Mesenchymal stem cell (in vitro differentiated cells and primary cell): ENCODE results near the gene STOML1.

ENCODE experiments used
- DNase-seq: peaks from one replicate; pipeline ENCODE4 v3.0.0-alpha.2; 2013
- H2AFZ ChIP-seq: one replicate; pipeline ENCODE4 v1.6.1; 2013; ENCODE audit warnings: low read depth, mild to moderate bottlenecking, control low read depth, inconsistent platforms, low read length, moderate library complexity
- H2AK5ac ChIP-seq: 2 replicates; pipeline ENCODE4 v1.6.1; 2013; ENCODE audit warnings: low read length, moderate library complexity, mild to moderate bottlenecking, inconsistent platforms; ENCODE audit not compliant: severe bottlenecking
- H2BK120ac ChIP-seq: one replicate; pipeline ENCODE4 v1.6.1; 2013; ENCODE audit warnings: low read depth, mild to moderate bottlenecking, inconsistent platforms, low read length, moderate library complexity
- H2BK12ac ChIP-seq, 2 experiments: one replicate each; pipeline ENCODE4 v1.6.1; 2013; ENCODE audit warnings: inconsistent platforms in 2 of 2, low read length in 2 of 2, mild to moderate bottlenecking in 2 of 2, moderate library complexity in 2 of 2, control low read depth in 1 of 2
- H2BK15ac ChIP-seq: one replicate; pipeline ENCODE4 v1.6.1; 2013; ENCODE audit warnings: mild to moderate bottlenecking, low read depth, inconsistent platforms; ENCODE audit not compliant: poor library complexity, severe bottlenecking
- H2BK5ac ChIP-seq: 2 replicates; pipeline ENCODE4 v1.6.1; 2013; ENCODE audit warnings: low read depth, mild to moderate bottlenecking, low read length, control low read depth, inconsistent platforms; ENCODE audit not compliant: poor library complexity, severe bottlenecking
- H3K14ac ChIP-seq, 2 experiments: one replicate each; pipeline ENCODE4 v1.6.1; 2013; ENCODE audit warnings: inconsistent platforms in 2 of 2, low read length in 2 of 2, control low read depth in 1 of 2, mild to moderate bottlenecking in 1 of 2, moderate library complexity in 1 of 2
- H3K18ac ChIP-seq, 2 experiments: one replicate each; pipeline ENCODE4 v1.6.1; 2013; ENCODE audit warnings: inconsistent platforms in 2 of 2, low read length in 2 of 2, control low read depth in 1 of 2, low read depth in 1 of 2, mild to moderate bottlenecking in 1 of 2
- H3K23ac ChIP-seq, 2 experiments: one replicate each; pipeline ENCODE4 v1.6.1; 2013; ENCODE audit warnings: inconsistent platforms in 2 of 2, low read length in 2 of 2, mild to moderate bottlenecking in 2 of 2, moderate library complexity in 2 of 2, control low read depth in 1 of 2
- H3K27ac ChIP-seq: 2 replicates; pipeline ENCODE4 v1.5.1; 2013; ENCODE audit warnings: mild to moderate bottlenecking, moderate library complexity, low read length, control low read depth, inconsistent platforms; ENCODE audit not compliant: poor library complexity, severe bottlenecking
- H3K27me3 ChIP-seq, 2 experiments: 2 replicates each; pipeline versions ENCODE4 v1.6.1 to v1.7.0; 2013; ENCODE audit warnings: low read length in 2 of 2, mild to moderate bottlenecking in 2 of 2, moderate library complexity in 2 of 2, control low read depth in 1 of 2, inconsistent platforms in 1 of 2; ENCODE audit not compliant: control insufficient read depth in 1 of 2, insufficient read depth in 1 of 2
- H3K36me3 ChIP-seq, 2 experiments: 2 replicates each; pipeline versions ENCODE4 v1.6.1 to v1.7.0; 2013; ENCODE audit warnings: low read length in 2 of 2, control low read depth in 1 of 2, inconsistent platforms in 1 of 2, low read depth in 1 of 2, mild to moderate bottlenecking in 1 of 2; ENCODE audit not compliant: insufficient read depth in 2 of 2, control insufficient read depth in 1 of 2
- H3K4ac ChIP-seq, 2 experiments: one replicate each; pipeline ENCODE4 v1.6.1; 2013; ENCODE audit warnings: inconsistent platforms in 2 of 2, low read length in 2 of 2, mild to moderate bottlenecking in 2 of 2, moderate library complexity in 2 of 2, control low read depth in 1 of 2, low read depth in 1 of 2
- H3K4me1 ChIP-seq: 2 replicates; pipeline ENCODE4 v1.6.1; 2013; ENCODE audit warnings: low read depth, low read length, control low read depth; ENCODE audit not compliant: control insufficient read depth, insufficient read depth
- H3K4me2 ChIP-seq: 2 replicates; pipeline ENCODE4 v1.6.1; 2013; ENCODE audit warnings: low read length, mild to moderate bottlenecking, inconsistent platforms; ENCODE audit not compliant: poor library complexity, severe bottlenecking
- H3K4me3 ChIP-seq, 2 experiments: 2 replicates each; pipeline versions ENCODE4 v1.5.1 to v1.7.0; 2013; ENCODE audit warnings: low read length in 2 of 2, mild to moderate bottlenecking in 2 of 2, control low read depth in 1 of 2, low read depth in 1 of 2; ENCODE audit not compliant: insufficient read depth in 1 of 2
- H3K79me1 ChIP-seq: replicated peaks from 2 replicates; pipeline ENCODE4 v1.6.1; 2013; ENCODE audit warnings: mild to moderate bottlenecking, control low read depth, low read length, inconsistent platforms; ENCODE audit not compliant: poor library complexity, severe bottlenecking
- H3K9ac ChIP-seq: 2 replicates; pipeline ENCODE4 v1.7.0; 2013; ENCODE audit warnings: mild to moderate bottlenecking, low read length, moderate library complexity
- H3K9me3 ChIP-seq: 2 replicates; pipeline ENCODE4 v1.7.0; 2013; ENCODE audit warnings: mild to moderate bottlenecking, low read length; ENCODE audit not compliant: control insufficient read depth
- H4K8ac ChIP-seq: one replicate; pipeline ENCODE4 v1.6.1; 2013; ENCODE audit warnings: inconsistent platforms, mild to moderate bottlenecking, low read length, moderate library complexity
- H4K91ac ChIP-seq: one replicate; pipeline ENCODE4 v1.6.1; 2013; ENCODE audit warnings: mild to moderate bottlenecking, low read length, inconsistent platforms
- WGBS: methylation state at CpG from one replicate; pipeline ENCODE4 v1.1.7; 2013; ENCODE audit warnings: mixed read lengths; 5-methylcytosine and 5-hydroxymethylcytosine counted together

Gene STOML1

GRCh38 chr15:73937296-73937695 lies 54.8 kb downstream of the STOML1 start:
- Histone ChIP-seq H3K27me3 (no peaks in the 10 kb centered on the region), H3K4me3 (no peak overlapping the region), H2BK120ac (no peak overlapping the region), H2BK5ac (no peak overlapping the region), H2BK12ac (peak overlapping the region in 1 of 2 experiments; percentile 48), H3K4me2 (no peak overlapping the region), H3K18ac (peak overlapping the region in 1 of 2 experiments; percentile 41), H3K4me1 (peaks cover 76% of the 10 kb centered on the region), H3K4ac (peak overlapping the region in 1 of 2 experiments; percentile 54), H3K23ac (no peak overlapping the region), H3K27ac (peak overlapping the region; percentile 85), H2AFZ (no peak overlapping the region), H4K8ac (no peak overlapping the region), H3K36me3 (peaks cover 34 to 43% of the 10 kb centered on the region in 2 experiments), H2BK15ac (no peak overlapping the region), H3K14ac (no peak overlapping the region), H3K79me1 (peaks cover 21% of the 10 kb centered on the region), H3K9me3 (no peaks in the 10 kb centered on the region), H4K91ac (peak overlapping the region; percentile 35), H2AK5ac (peak overlapping the region; percentile 18), H3K9ac (no peak overlapping the region)
- DNase-seq, result no peak
- WGBS, result 75% methylated on average over 10 of the region's 10 CpGs

DNA sequence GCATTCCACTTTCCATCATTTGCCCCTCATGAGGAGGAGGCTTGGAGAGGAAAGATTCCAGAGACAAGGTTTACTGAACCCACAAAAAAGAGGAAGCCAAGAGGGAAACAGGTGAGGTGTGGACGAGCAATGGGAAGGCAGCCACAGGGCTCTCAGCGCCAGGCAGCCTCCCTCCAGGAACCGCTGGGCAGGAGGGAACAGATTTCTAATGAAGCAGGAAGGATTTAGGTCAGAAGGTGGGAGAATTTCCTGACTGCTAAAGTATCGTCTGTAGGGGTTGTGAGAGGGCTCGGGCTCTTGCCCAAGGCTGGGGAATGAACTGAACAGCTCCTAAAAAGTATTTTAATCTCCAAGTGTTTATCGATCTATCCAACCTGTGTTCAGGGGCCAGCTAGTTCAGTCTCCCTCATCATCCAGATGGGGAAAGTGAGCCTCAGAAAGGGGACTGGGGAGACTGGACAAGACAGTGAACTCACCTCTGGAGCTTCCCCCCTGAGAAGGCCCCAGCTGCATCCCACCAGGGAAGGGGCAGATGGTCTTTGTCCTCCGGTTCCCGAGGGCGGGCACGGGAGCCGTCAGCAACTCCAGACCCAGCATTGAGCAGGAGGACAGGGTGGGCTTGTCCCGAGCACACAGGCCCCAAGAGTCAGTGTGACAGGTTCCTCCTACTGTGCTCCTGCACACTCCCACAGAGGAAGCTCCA lies 55.4 kb downstream of the STOML1 start:
- no peak overlapping the region for H3K23ac ChIP-seq
- no peak overlapping the region for H4K8ac ChIP-seq
- H3K9me3 ChIP-seq, result no peaks in the 10 kb centered on the region
- H4K91ac ChIP-seq, result no peak overlapping the region
- H2BK5ac ChIP-seq, result peak overlapping the region; percentile 58
- peak overlapping the region in 1 of 2 experiments; percentile 40 for H2BK12ac ChIP-seq
- peak overlapping the region in 1 of 2 experiments; percentile 41 for H3K18ac ChIP-seq
- H3K4ac ChIP-seq, result peak overlapping the region in 1 of 2 experiments; percentile 84
- H3K4me3 ChIP-seq, result no peak overlapping the region
- H3K9ac ChIP-seq, result peak overlapping the region; percentile 11
- peaks cover 75% of the 10 kb centered on the region for H3K4me1 ChIP-seq
- DNase-seq, result no peak
- peak overlapping the region; percentile 13 for H3K4me2 ChIP-seq
- no peaks in the 10 kb centered on the region for H3K27me3 ChIP-seq
- peak overlapping the region; percentile 5 for H2BK120ac ChIP-seq
- H2BK15ac ChIP-seq, result no peak overlapping the region
- peak overlapping the region; percentile 1 for H2AK5ac ChIP-seq
- H3K36me3 ChIP-seq, result peaks cover 39 to 47% of the 10 kb centered on the region in 2 experiments
- H3K27ac ChIP-seq, result peak overlapping the region; percentile 85
- WGBS, result 69% methylated on average over 11 of the region's 12 CpGs
- H2AFZ ChIP-seq, result no peak overlapping the region
- peaks cover 21% of the 10 kb centered on the region for H3K79me1 ChIP-seq
- H3K14ac ChIP-seq, result no peak overlapping the region

DNA sequence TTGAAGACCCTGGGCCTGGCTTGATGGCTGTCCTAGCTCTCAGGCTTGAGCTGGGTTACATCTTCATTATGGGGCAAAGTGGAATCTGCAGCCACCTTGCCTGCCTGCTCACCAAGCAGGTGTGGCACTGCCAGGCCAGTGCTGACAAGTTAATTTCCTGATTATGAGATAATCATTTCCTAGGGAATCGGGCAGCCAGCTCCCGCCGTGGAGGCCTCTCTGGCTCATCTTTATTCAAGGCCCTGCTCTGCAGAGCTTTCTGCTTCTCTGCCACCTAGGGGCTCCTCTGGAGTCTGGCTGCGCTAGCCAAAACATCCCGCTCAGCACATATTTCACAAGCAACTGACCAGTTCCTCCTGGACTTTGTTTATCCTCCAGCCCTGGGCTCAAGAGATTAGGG lies 55.9 kb downstream of the STOML1 start:
- Histone ChIP-seq H3K4me2 (peak overlapping the region; percentile 13), H4K91ac (no peak overlapping the region), H2BK5ac (peak overlapping the region; percentile 58), H3K23ac (no peak overlapping the region), H3K14ac (peak overlapping the region in 1 of 2 experiments; percentile 41), H3K27ac (peak overlapping the region; percentile 85), H3K4me3 (no peak overlapping the region), H3K4ac (peak overlapping the region; percentile 26 to 32), H2BK15ac (no peak overlapping the region), H2BK12ac (peak overlapping the region; percentile 45 to 59), H3K4me1 (peaks cover 74% of the 10 kb centered on the region), H4K8ac (peak overlapping the region; percentile 62), H3K79me1 (peaks cover 21% of the 10 kb centered on the region), H2AFZ (no peak overlapping the region), H3K27me3 (no peaks in the 10 kb centered on the region), H2AK5ac (peak overlapping the region; percentile 53), H3K36me3 (peaks cover 44 to 52% of the 10 kb centered on the region in 2 experiments), H2BK120ac (peak overlapping the region; percentile 5), H3K9ac (peak overlapping the region; percentile 11), H3K18ac (peak overlapping the region; percentile 60 to 75), H3K9me3 (no peaks in the 10 kb centered on the region)
- peak; percentile 72 for DNase-seq
- 23% methylated on average over 5 of the region's 5 CpGs for WGBS

DNA sequence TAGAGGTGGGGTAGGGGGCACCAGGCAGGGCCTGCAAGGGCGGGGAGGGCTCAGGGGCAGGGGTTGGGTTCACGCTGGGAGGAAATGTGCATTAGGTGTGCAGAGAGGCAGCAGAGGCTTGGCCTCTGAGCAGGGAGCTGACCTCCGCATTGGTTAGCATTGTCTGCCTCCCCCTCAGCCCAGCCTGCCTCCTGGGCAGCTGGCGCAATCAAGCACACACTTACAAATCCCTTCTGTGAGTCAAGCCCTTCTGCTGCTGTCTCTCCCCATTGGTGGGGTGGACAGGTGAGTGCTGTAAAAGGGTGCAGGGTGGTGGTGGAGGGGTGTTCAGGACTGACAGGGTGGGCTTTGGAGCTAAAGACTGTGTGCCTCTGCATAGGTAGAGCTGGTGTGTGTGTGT lies 56.5 kb downstream of the STOML1 start:
- Histone ChIP-seq H2AFZ (no peak overlapping the region), H4K91ac (peak overlapping the region; percentile 81), H3K18ac (peak overlapping the region in 1 of 2 experiments; percentile 75), H4K8ac (peak overlapping the region; percentile 47), H3K4ac (no peak overlapping the region), H3K27me3 (no peaks in the 10 kb centered on the region), H3K79me1 (peaks cover 18% of the 10 kb centered on the region), H2BK5ac (no peak overlapping the region), H3K14ac (peak overlapping the region in 1 of 2 experiments; percentile 71), H3K4me1 (peaks cover 74% of the 10 kb centered on the region), H3K9me3 (no peaks in the 10 kb centered on the region), H2BK15ac (peak overlapping the region; percentile 44), H3K36me3 (peaks cover 44 to 57% of the 10 kb centered on the region in 2 experiments), H3K4me3 (no peak overlapping the region), H3K9ac (no peak overlapping the region), H3K23ac (no peak overlapping the region), H3K4me2 (no peak overlapping the region), H2BK12ac (peak overlapping the region; percentile 21 to 59), H3K27ac (peak overlapping the region; percentile 85), H2BK120ac (no peak overlapping the region), H2AK5ac (peak overlapping the region; percentile 8)
- DNase-seq, result peak; percentile 43
- WGBS, result 100% methylated on average over 3 of the region's 4 CpGs
